Fibroblast of lung (primary cell): ENCODE results near the gene CARD6. TPM values are rescaled to one million over a fixed set of nuclear protein-coding genes. Genes with fewer than 3 reads are reported as not detected.
A peak's percentile ranks its signal among the peaks of the same experiment; 100 is the strongest.

Experiments used
- DNase-seq, 2 donors: peaks; one replicate each; pipeline versions ENCODE4 v3.0.0 to v3.0.0-alpha.2; 2010; ENCODE audit warnings: low read depth in 2 of 2
- H2AFZ ChIP-seq: 2 replicates; pipeline ENCODE4 v1.5.1; 2012; ENCODE audit warnings: low read length, control low read depth, inconsistent platforms
- H3K27ac ChIP-seq: 2 replicates; pipeline ENCODE4 v1.5.1; 2011; ENCODE audit warnings: low read length, control low read depth; ENCODE audit not compliant: insufficient read depth
- H3K27me3 ChIP-seq: 2 replicates; pipeline ENCODE4 v1.5.1; 2011; ENCODE audit warnings: mild to moderate bottlenecking, low read length; ENCODE audit not compliant: control insufficient read depth, insufficient read depth
- H3K36me3 ChIP-seq: 2 replicates; pipeline ENCODE4 v1.5.1; 2011; ENCODE audit warnings: low read length; ENCODE audit not compliant: control insufficient read depth, insufficient read depth
- H3K4me1 ChIP-seq: 2 replicates; pipeline ENCODE4 v1.5.1; 2011; ENCODE audit warnings: low read length; ENCODE audit not compliant: control insufficient read depth, insufficient read depth; ENCODE audit errors: extremely low read depth
- H3K4me2 ChIP-seq: 2 replicates; pipeline ENCODE4 v1.5.1; 2011; ENCODE audit warnings: low read length, control low read depth; ENCODE audit not compliant: insufficient read depth; ENCODE audit errors: extremely low read depth
- H3K4me3 ChIP-seq, 4 experiments: fragments of 200-600 bp in 1 of 4; sonication (generic) in 1 of 4; replicated peaks in 1 of 4; 2 replicates each; pipeline ENCODE4 v1.5.1; 2011 to 2016; ENCODE audit warnings: low read length in 4 of 4, low read depth in 3 of 4, mild to moderate bottlenecking in 3 of 4, control low read depth in 2 of 4, inconsistent platforms in 1 of 4, mixed read lengths in 1 of 4; ENCODE audit not compliant: insufficient read depth in 1 of 4; ENCODE audit errors: control extremely low read depth in 1 of 4
- H3K79me2 ChIP-seq: 2 replicates; pipeline ENCODE4 v1.5.1; 2012; ENCODE audit warnings: mild to moderate bottlenecking, low read length, inconsistent platforms; ENCODE audit not compliant: control insufficient read depth, insufficient read depth
- H3K9ac ChIP-seq: 2 replicates; pipeline ENCODE4 v1.5.1; 2011; ENCODE audit warnings: mild to moderate bottlenecking, low read length, control low read depth; ENCODE audit not compliant: insufficient read depth
- H3K9me3 ChIP-seq: 2 replicates; pipeline ENCODE4 v1.5.1; 2012; ENCODE audit warnings: low read depth, low read length; ENCODE audit not compliant: control insufficient read depth, insufficient read depth
- H4K20me1 ChIP-seq: 2 replicates; pipeline ENCODE4 v1.5.1; 2011; ENCODE audit warnings: low read length; ENCODE audit not compliant: control insufficient read depth, insufficient read depth; ENCODE audit errors: extremely low read depth
- CTCF ChIP-seq, 2 donors: IDR thresholded peaks in 1 of 2; conservative IDR thresholded peaks in 1 of 2; 1 replicate in 1 of 2; 2 replicates in 1 of 2; pipeline ENCODE4 v1.5.1; 2011 to 2012; ENCODE audit warnings: low read length in 2 of 2, control low read depth in 1 of 2, inconsistent platforms in 1 of 2, low read depth in 1 of 2, mild to moderate bottlenecking in 1 of 2
- EZH2 ChIP-seq: IDR thresholded peaks from 2 replicates; pipeline ENCODE4 v1.5.1; 2012; ENCODE audit warnings: low read length, control low read depth, mild to moderate bottlenecking; ENCODE audit errors: missing control alignments
- polyA plus RNA-seq, 2 donors: library from polyadenylated mRNA; depleted of rRNA in 1 of 2; stranded (reverse) in 1 of 2; unstranded in 1 of 2; fragments of >200 nt; gene quantifications; 2 replicates each; pipeline ENCODE4 v1.2.1, GENCODE V29; 2011 to 2012; ENCODE audit warnings: missing spikeins in 1 of 2
- total RNA-seq: library from RNA; depleted of rRNA; stranded (reverse); fragments of >200 nt; gene quantifications from 2 replicates; pipeline ENCODE4 v1.2.1, GENCODE V29; 2014

The CARD6 gene
- total and polyA plus RNA-seq, 2 donors (not counting 1 experiment from before 2014, with no cell fraction given), result 8.1 to 12.7 TPM

GRCh38 chr5:40838086-40838485 lies 3.1 kb upstream of the CARD6 start:
- Histone ChIP-seq H3K36me3 (peaks cover 8% of the 10 kb centered on the region), H3K27ac (no peak overlapping the region), H3K4me2 (no peak overlapping the region), H3K9me3 (no peaks in the 10 kb centered on the region), H3K4me3 (no peak overlapping the region), H3K79me2 (peaks cover 19% of the 10 kb centered on the region), H4K20me1 (peaks cover 2% of the 10 kb centered on the region), H3K4me1 (peaks cover 2% of the 10 kb centered on the region), H3K9ac (no peak overlapping the region), H3K27me3 (no peaks in the 10 kb centered on the region), H2AFZ (no peak overlapping the region)
- DNase-seq, result no peak
- no peak for TF ChIP-seq CTCF (conservative IDR thresholded peaks at IDR 0.05 in 1 of 2, IDR thresholded peaks at IDR 0.05 in 1 of 2; ENCODE audit: low read depth in 1 of 2, low read length in 2 of 2)
- TF ChIP-seq EZH2, result no peak

GRCh38 chr5:40842351-40842750 lies 1.2 kb downstream of the CARD6 start:
- Histone ChIP-seq H3K79me2 (no peaks in the 10 kb centered on the region), H3K36me3 (no peaks in the 10 kb centered on the region), H3K9ac (no peak overlapping the region), H3K4me2 (peak overlapping the region; percentile 90), H4K20me1 (no peaks in the 10 kb centered on the region), H2AFZ (no peak overlapping the region), H3K9me3 (no peaks in the 10 kb centered on the region), H3K27ac (peak overlapping the region; percentile 87), H3K4me1 (no peaks in the 10 kb centered on the region), H3K4me3 (peak overlapping the region; percentile 38 to 77 (median 66)), H3K27me3 (no peaks in the 10 kb centered on the region)
- TF ChIP-seq EZH2 (no peak), CTCF (conservative IDR thresholded peaks at IDR 0.05 in 1 of 2, IDR thresholded peaks at IDR 0.05 in 1 of 2; ENCODE audit: low read depth in 1 of 2, low read length in 2 of 2) (no peak)
- peak in 1 of 2 donors; percentile 65 for DNase-seq

GRCh38 chr5:40844565-40844964 lies 3.4 kb downstream of the CARD6 start:
- Histone ChIP-seq H3K9me3 (no peaks in the 10 kb centered on the region), H3K79me2 (no peaks in the 10 kb centered on the region), H4K20me1 (no peaks in the 10 kb centered on the region), H3K9ac (no peak overlapping the region), H2AFZ (no peak overlapping the region), H3K4me1 (no peaks in the 10 kb centered on the region), H3K27me3 (no peaks in the 10 kb centered on the region), H3K36me3 (no peaks in the 10 kb centered on the region), H3K4me3 (no peak overlapping the region), H3K27ac (no peak overlapping the region), H3K4me2 (no peak overlapping the region)
- no peak for DNase-seq
- no peak for TF ChIP-seq CTCF (conservative IDR thresholded peaks at IDR 0.05 in 1 of 2, IDR thresholded peaks at IDR 0.05 in 1 of 2; ENCODE audit: low read depth in 1 of 2, low read length in 2 of 2)
